ENCODE results near the gene BNC2.
"Not testable (repeated sequence)": the region's sequence is repeated elsewhere in the genome, so short reads cannot be mapped to it uniquely, and the experiment has no call there.

BNC2 gene

GRCh38 chr9:16445141-16445920 lies 425.1 kb downstream of the BNC2 start:
- in situ Hi-C loops (cut with MboI; ENCODE audit: low sequenced_read_pairs, unreplicated experiment): no loop called here
- no peak for DNase-seq (ENCODE audit: low spot score)
- TF ChIP-seq, protein P1, sequence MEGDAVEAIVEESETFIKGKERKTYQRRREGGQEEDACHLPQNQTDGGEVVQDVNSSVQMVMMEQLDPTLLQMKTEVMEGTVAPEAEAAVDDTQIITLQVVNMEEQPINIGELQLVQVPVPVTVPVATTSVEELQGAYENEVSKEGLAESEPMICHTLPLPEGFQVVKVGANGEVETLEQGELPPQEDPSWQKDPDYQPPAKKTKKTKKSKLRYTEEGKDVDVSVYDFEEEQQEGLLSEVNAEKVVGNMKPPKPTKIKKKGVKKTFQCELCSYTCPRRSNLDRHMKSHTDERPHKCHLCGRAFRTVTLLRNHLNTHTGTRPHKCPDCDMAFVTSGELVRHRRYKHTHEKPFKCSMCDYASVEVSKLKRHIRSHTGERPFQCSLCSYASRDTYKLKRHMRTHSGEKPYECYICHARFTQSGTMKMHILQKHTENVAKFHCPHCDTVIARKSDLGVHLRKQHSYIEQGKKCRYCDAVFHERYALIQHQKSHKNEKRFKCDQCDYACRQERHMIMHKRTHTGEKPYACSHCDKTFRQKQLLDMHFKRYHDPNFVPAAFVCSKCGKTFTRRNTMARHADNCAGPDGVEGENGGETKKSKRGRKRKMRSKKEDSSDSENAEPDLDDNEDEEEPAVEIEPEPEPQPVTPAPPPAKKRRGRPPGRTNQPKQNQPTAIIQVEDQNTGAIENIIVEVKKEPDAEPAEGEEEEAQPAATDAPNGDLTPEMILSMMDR (IDR thresholded peaks at IDR 0.05; ENCODE audit: borderline replicate concordance, control extremely low read depth, extremely low read depth, insufficient read depth, missing control alignments): no peak

- in situ Hi-C loops (cut with MboI; ENCODE audit: low sequenced_read_pairs, unreplicated experiment): no loop called here
- DNase-seq (ENCODE audit: low spot score): no peak
- TF ChIP-seq, protein P1 (IDR thresholded peaks at IDR 0.05; ENCODE audit: borderline replicate concordance, control extremely low read depth, extremely low read depth, insufficient read depth, missing control alignments): no peak
Measured at GRCh38 chr9:16442622-16443021, 427.8 kb downstream of the BNC2 start.

DNA sequence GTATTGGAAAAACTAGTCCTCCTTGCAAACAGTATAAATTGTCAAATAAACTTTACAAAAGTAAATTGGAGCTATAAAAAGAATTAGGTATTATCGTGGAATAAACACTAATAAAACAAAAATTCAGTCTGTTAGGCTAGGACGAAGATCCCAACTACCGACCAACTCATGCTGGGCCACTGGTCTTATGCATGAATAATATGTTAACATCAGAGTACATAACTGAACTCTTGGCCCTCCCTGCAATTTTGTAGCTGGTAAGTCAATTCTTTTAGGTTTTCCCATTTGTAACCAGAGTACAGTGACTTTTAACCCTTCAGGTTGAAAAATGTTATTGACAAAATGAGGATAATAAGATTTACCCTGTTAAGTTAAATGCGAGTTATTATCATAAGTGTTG lies 428.7 kb downstream of the BNC2 start:
- in situ Hi-C loops (cut with MboI; ENCODE audit: low sequenced_read_pairs, unreplicated experiment): no loop called here
- TF ChIP-seq, protein P1 (IDR thresholded peaks at IDR 0.05; ENCODE audit: borderline replicate concordance, control extremely low read depth, extremely low read depth, insufficient read depth, missing control alignments): no peak
- DNase-seq (ENCODE audit: low spot score): no peak

DNA sequence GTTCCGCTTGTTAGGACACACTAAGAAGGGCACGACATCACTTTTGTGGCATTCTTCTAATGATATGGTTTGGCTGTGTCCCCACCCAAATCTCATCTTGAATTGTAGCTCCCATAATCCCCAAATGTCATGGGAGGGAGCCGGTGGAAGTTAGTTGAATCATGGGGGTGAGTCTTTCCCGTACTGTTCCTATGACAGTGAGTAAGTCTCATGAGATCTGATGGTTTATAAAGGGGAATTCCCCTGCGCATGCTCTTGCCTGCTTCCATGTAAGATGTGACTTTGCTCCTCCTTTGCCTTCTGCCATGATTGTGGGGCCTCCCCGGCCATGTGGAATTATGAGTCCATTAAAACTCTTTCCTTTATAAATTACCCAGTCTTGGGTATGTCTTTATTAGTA lies 431.6 kb downstream of the BNC2 start:
- in situ Hi-C loops (cut with MboI; ENCODE audit: low sequenced_read_pairs, unreplicated experiment); DNase-seq (ENCODE audit: low spot score): not testable (repeated sequence)

- TF ChIP-seq, protein P1 (IDR thresholded peaks at IDR 0.05; ENCODE audit: borderline replicate concordance, control extremely low read depth, extremely low read depth, insufficient read depth, missing control alignments): no peak
- in situ Hi-C loops (cut with MboI; ENCODE audit: low sequenced_read_pairs, unreplicated experiment): no loop called here
- DNase-seq (ENCODE audit: low spot score): no peak
Measured at GRCh38 chr9:16436545-16436944, 433.9 kb downstream of the BNC2 start.

- TF ChIP-seq, protein P1 (IDR thresholded peaks at IDR 0.05; ENCODE audit: borderline replicate concordance, control extremely low read depth, extremely low read depth, insufficient read depth, missing control alignments): no peak
- in situ Hi-C loops (cut with MboI; ENCODE audit: low sequenced_read_pairs, unreplicated experiment): no loop called here
- DNase-seq (ENCODE audit: low spot score): no peak
Measured at GRCh38 chr9:16434526-16434925, 435.9 kb downstream of the BNC2 start.

- TF ChIP-seq, protein P1 (IDR thresholded peaks at IDR 0.05; ENCODE audit: borderline replicate concordance, control extremely low read depth, extremely low read depth, insufficient read depth, missing control alignments): no peak
- DNase-seq (ENCODE audit: low spot score): no peak
- in situ Hi-C loops (cut with MboI; ENCODE audit: low sequenced_read_pairs, unreplicated experiment): no loop called here
Measured at GRCh38 chr9:16433494-16433893, 437.0 kb downstream of the BNC2 start.

All from GM13976 (cell line).